Erythroblast (primary cell): ENCODE measurements around the gene CDH7.

Experiments
- DNase-seq, 2 experiments: peaks; one replicate each; lab custom pipeline; 2025; lab: John Stamatoyannopoulos, UW
- GATA1 ChIP-seq: IDR thresholded peaks from 2 replicates; pipeline ENCODE4 v1.6.1; 2011; ENCODE audit warnings: low read depth, mild to moderate bottlenecking, control low read depth, low read length, moderate library complexity
- POLR2A ChIP-seq: IDR thresholded peaks from 2 replicates; pipeline ENCODE4 v1.6.1; 2011; ENCODE audit warnings: mild to moderate bottlenecking, low read length

CDH7 gene

GRCh38 chr18:65808759-65809158, 57.9 kb downstream of the CDH7 start:
- TF ChIP-seq POLR2A: no peak
- no peak for TF ChIP-seq GATA1
- no peak for DNase-seq

- no peak for DNase-seq
- no peak for TF ChIP-seq POLR2A
- no peak for TF ChIP-seq GATA1
Observed at GRCh38 chr18:65811307-65811706, 60.5 kb downstream of the CDH7 start.

- TF ChIP-seq GATA1 (no peak), POLR2A (no peak)
- DNase-seq: no peak
Observed at GRCh38 chr18:65815506-65815905, 64.7 kb downstream of the CDH7 start.

DNA sequence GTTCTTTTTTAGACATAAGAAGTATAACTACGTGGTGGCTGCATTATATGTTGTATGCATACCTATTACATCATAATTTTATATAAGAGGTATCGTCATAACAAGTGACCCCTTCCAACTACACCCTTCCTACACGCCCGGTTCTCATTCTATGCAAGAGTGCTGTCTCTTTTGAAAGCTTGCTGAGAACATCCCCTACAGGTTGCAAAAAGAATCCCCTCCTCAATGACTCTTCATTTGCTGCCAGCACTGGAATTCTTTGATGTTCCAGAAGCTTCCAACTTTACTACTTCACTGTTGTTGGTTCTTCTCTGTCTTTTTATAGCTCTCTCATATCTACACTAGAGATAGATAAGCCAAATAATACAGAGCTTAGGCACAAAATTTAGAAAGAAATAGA, 66.4 kb downstream of the CDH7 start:
- TF ChIP-seq POLR2A (no peak), GATA1 (no peak)
- no peak for DNase-seq

DNA sequence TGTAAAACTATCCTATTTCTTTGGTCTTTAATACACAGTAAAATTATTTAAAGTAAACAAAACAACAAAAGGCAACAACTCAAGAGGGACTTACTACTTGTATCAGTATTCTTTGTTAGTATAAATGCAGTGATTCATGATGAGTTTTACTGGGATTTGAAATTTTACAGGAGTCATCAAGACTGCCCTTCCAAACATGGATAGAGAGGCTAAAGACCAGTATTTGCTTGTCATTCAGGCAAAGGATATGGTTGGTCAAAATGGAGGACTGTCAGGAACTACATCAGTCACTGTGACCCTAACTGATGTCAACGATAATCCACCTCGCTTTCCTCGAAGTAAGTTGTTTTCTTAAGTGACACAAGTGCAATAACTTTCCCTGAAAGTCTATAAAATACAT, 71.1 kb downstream of the CDH7 start:
- no peak for DNase-seq
- TF ChIP-seq GATA1: no peak
- TF ChIP-seq POLR2A: no peak

DNA sequence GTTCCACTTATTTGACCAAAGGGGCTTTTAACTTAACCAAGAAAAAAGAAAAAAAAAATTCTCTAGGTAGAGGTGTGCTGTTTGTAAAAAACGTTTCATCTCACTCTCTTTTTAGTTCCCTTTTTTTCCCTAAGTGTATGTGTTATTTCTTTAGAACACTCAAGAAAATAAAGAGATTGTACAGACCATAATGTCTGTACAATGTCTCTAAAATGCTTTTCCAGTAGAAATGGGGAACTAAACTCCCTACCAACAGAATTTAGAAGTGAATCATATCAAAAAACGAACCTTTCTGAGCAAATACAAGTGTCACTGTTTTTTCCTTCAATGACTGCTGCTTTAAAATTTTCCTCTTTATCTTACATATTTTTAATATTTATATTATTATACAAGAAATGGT, 72.0 kb downstream of the CDH7 start:
- TF ChIP-seq GATA1 (no peak), POLR2A (no peak)
- DNase-seq: no peak

DNA sequence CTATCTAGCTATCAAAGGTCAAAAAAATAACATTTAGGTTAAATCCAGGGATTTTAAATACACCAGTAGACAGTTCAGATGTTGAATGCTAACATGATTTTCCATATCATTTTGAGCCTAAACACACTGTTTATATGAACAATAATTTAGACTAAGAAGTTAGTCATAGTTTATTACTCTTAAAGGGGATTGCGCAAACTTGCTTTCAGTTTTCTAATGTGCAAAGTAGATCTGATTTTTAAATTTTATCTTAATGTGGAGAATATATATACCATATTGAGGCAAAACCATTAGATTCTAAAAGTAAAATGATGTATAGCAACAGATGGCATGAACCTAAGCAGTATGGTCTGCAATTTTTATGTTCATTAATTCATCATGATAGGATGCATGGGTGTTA, 76.6 kb downstream of the CDH7 start:
- TF ChIP-seq GATA1 (no peak), POLR2A (no peak)
- no peak for DNase-seq

- no peak for DNase-seq
- TF ChIP-seq GATA1 (no peak), POLR2A (no peak)
Observed at GRCh38 chr18:65835881-65836280, 85.1 kb downstream of the CDH7 start.

GRCh38 chr18:65846107-65846506, 95.3 kb downstream of the CDH7 start:
- TF ChIP-seq GATA1 (no peak), POLR2A (no peak)
- no peak for DNase-seq

DNA sequence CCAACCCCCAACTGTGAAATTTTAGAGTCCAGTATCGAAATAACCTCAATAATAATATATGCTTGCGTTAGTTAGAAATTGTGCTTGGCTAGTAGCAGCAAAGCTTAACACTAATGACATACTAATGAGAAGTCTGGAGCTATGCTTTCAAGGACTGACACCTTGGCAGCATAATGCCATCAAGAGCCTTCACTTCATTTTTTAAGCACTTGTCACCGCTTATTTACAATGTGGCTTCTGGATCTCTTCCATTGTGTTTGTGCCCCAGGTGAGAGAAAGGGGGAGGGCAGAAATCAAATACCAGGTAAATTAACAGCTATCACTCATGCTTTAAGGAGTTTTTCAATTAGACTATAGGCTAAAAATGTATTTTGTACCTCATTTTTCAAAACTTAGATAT, 101.5 kb downstream of the CDH7 start:
- no peak for DNase-seq
- TF ChIP-seq POLR2A (no peak), GATA1 (no peak)

GRCh38 chr18:65859075-65859474, 108.3 kb downstream of the CDH7 start:
- TF ChIP-seq GATA1 (no peak), POLR2A (no peak)

DNA sequence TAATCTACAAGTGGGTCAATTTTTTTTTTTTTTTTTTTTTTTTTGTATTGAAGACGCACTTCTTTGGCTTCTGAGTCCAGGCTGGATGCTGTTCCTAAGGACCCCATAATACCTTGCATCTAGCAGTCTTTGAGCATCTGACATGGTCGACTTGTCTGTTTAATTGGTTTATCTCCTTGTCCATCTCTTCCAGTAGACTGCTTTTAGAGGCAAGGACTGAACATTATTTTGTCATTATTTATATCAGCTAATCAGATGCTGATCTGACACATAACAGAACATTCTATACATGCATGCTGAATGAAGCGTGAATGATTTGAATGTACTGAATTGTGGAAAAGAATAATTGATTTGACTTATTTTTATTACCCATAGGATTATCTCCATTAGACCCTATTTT, 118.7 kb downstream of the CDH7 start:
- TF ChIP-seq GATA1 (no peak), POLR2A (no peak)
- DNase-seq: no peak

More at GRCh38 chr18:65859075-65859474, 108.3 kb downstream of the CDH7 start:
- DNase-seq: no peak

GRCh38 chr18:65876310-65876709, 125.5 kb downstream of the CDH7 start:
- TF ChIP-seq POLR2A (no peak), GATA1 (no peak)
- DNase-seq: no peak

- DNase-seq: no peak
- TF ChIP-seq POLR2A: no peak
- TF ChIP-seq GATA1: no peak
Observed at GRCh38 chr18:65897292-65897691, 146.5 kb downstream of the CDH7 start.

DNA sequence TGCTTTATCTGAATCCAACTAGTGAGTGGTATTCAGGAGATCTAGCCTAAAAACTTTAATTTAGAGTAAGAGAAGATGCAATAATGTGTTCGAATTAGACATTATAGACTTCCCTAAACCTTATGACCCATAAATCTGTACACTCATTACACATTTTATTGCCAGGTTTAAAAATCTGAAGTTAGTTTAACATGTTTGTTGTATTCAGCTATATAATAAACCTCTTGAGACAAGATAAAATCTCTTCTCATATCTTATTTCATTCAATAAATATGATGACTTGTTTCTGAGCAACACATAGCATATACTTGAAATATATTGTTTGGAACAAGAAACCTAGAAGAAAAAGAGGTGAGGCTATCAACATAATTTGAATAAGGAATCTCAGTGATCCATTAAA, 150.7 kb downstream of the CDH7 start:
- TF ChIP-seq GATA1: no peak
- TF ChIP-seq POLR2A: no peak
- DNase-seq: no peak
